Brain microvascular endothelial cell (primary cell): ENCODE data around the gene TIGD4.

ENCODE experiments used
- DNase-seq: peaks from one replicate; pipeline ENCODE4 v3.0.0-alpha.2; 2020
- H3K27ac ChIP-seq: fragments of 250-450 bp; sonication (Bioruptor Pico); 2 replicates; pipeline ENCODE4 v1.5.1; 2020; ENCODE audit warnings: mild to moderate bottlenecking, moderate library complexity
- H3K27me3 ChIP-seq: fragments of 250-450 bp; sonication (Bioruptor Pico); replicated peaks from 2 replicates; pipeline ENCODE4 v1.5.1; 2020; ENCODE audit warnings: mild to moderate bottlenecking
- H3K36me3 ChIP-seq: fragments of 250-450 bp; sonication (Bioruptor Pico); replicated peaks from 2 replicates; pipeline ENCODE4 v1.5.1; 2020; ENCODE audit warnings: mild to moderate bottlenecking
- H3K4me3 ChIP-seq: 2 replicates; pipeline ENCODE4 v1.5.1; 2011; ENCODE audit warnings: low read depth, mild to moderate bottlenecking, control low read depth, low read length, moderate library complexity
- in situ Hi-C: cut with HindIII; loops from 2 replicates; pipeline ENCODE4 v1.10.0; 2017; ENCODE audit warnings: low sequenced_read_pairs, low pct_ligation_motif_present
- TF ChIP-seq, protein P1 (sequence below): IDR thresholded peaks from 2 replicates; pipeline ENCODE4 v1.5.1; 2011; ENCODE audit warnings: low read depth, mild to moderate bottlenecking, moderate library complexity, low read length, control low read depth, inconsistent platforms; ENCODE audit errors: missing control alignments

The TIGD4 gene

GRCh38 chr4:152795891-152796290 is 16.4 kb upstream of the TIGD4 start:
- in situ Hi-C loops, result no loop called here
- Histone ChIP-seq H3K36me3 (no peaks in the 10 kb centered on the region), H3K27ac (no peak overlapping the region), H3K4me3 (no peak overlapping the region), H3K27me3 (no peaks in the 10 kb centered on the region)
- TF ChIP-seq, protein P1, sequence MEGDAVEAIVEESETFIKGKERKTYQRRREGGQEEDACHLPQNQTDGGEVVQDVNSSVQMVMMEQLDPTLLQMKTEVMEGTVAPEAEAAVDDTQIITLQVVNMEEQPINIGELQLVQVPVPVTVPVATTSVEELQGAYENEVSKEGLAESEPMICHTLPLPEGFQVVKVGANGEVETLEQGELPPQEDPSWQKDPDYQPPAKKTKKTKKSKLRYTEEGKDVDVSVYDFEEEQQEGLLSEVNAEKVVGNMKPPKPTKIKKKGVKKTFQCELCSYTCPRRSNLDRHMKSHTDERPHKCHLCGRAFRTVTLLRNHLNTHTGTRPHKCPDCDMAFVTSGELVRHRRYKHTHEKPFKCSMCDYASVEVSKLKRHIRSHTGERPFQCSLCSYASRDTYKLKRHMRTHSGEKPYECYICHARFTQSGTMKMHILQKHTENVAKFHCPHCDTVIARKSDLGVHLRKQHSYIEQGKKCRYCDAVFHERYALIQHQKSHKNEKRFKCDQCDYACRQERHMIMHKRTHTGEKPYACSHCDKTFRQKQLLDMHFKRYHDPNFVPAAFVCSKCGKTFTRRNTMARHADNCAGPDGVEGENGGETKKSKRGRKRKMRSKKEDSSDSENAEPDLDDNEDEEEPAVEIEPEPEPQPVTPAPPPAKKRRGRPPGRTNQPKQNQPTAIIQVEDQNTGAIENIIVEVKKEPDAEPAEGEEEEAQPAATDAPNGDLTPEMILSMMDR, result no peak
- DNase-seq, result no peak

GRCh38 chr4:152786627-152787026 is 7.1 kb upstream of the TIGD4 start:
- H3K36me3 ChIP-seq, result no peaks in the 10 kb centered on the region
- in situ Hi-C loops, result no loop called here
- H3K4me3 ChIP-seq, result no peak overlapping the region
- DNase-seq, result no peak
- TF ChIP-seq, protein P1, result no peak
- no peaks in the 10 kb centered on the region for H3K27me3 ChIP-seq
- H3K27ac ChIP-seq, result no peak overlapping the region

DNA sequence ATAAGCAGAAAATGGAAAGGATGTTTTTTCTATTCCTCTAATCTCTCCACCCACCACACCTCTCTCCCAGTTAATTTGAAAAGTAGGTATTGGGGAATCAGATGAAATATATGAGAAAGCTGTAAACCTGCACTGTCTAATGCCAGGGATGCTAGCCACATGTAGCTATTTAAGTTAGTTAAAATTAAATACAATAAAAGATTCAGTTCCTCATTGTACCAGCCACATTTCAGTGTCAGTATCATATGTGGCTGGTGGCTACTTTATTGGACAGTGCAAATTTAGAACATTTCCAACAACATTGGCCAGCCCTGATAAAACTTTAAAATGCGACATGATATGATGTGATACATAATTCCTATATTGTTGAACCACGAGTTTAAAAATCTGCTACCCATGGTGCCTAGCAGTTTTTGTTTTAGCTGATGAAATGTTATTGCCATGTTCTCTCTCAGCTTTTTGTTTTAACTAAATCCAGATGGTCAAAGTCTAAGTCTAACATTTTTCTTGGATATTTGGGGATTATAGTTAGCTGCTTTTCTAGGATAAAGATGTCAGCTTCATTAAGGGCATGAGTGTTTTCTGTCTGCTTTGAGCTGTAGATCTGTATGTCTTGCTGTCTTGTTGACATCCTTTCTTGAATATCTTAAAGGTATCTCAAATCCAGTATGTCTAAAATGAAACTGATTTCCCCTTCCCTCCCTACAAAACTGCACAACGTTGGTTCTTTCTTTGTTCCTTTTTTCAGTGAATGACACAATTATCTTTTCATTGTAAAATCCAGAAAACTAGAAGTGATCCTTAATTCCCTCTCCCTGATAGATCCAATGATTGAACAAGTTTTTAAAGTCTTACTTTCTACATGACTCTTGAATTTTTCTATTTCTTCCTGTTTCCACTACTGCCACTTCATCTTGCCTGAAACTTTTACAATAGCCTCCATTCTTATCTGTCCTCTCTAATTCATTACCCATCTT is 6.4 kb upstream of the TIGD4 start:
- Histone ChIP-seq H3K27ac (no peak overlapping the region), H3K27me3 (no peaks in the 10 kb centered on the region), H3K4me3 (no peak overlapping the region), H3K36me3 (no peaks in the 10 kb centered on the region)
- TF ChIP-seq, protein P1, result no peak
- no peak for DNase-seq
- in situ Hi-C loops, result no loop called here

DNA sequence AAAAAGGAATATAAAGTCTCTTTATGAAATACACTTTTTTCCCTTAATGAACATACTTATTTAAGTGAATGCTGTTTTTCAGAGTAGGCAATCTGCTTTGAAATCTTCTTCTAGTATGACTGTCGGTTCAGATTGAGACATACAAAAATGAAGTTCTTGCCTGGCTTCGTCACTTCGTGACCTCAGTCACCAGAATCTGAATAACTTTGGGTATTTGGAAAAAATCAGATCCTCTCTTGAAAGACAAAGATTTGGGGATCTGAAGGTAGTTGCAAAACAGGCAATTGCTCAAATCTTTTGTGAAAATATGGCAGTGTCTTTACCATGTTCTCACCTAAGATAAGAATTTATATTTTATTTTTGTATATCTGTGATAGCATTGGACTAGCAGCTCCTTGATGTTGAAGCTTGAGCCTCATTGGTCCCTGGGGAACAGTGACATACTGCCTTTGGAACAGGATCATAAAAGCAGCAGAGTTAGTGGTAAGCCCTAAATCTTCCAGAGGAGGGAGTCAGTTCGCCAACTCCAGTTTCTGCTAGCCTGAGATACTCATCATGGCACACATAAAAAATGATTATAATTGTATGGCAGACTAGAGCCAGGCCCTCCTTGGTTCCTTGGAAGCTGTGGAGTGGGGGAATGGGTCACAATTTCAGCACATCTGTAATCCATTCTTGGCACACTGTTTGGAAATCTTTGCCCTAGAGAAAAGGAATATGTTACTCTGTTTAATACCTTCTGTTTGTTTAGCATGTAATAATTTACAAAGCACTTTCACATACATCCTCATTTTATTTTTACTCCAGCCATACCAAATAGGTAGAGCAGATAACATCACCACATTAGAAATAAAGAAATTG is 5.2 kb upstream of the TIGD4 start:
- Histone ChIP-seq H3K27me3 (no peaks in the 10 kb centered on the region), H3K36me3 (no peaks in the 10 kb centered on the region), H3K27ac (no peak overlapping the region), H3K4me3 (no peak overlapping the region)
- DNase-seq, result peak; percentile 53
- in situ Hi-C loops, result no loop called here
- TF ChIP-seq, protein P1, result peak; percentile 22

DNA sequence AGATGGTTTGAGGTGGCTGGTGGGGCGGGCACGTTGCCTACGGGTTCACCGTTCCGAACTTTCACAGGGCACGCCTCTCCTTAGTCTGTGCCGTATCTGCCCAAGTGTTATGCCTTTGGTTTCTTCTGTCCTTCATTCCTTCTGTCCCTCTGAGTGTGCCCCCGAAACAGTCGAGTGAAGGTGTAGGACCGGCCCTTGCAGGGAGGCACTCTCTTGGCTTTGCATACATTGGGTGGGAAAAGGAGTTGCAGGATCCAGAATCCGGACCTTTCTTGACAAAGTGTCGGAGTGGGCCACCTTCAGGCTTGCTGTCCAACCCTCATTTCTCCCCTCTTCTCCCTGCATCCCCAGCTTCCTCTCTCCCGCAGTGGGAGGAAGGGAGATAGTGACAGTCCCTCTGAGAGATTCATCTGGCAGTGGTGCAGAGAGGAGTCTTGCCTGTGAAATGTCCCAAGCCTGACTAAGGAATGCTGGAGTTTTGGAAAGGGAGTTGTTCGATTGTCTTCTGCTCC is 793 bp upstream of the TIGD4 start:
- peak; percentile 9 for DNase-seq
- in situ Hi-C loops, result no loop called here
- Histone ChIP-seq H3K27ac (peak overlapping the region; percentile 72), H3K4me3 (peak overlapping the region; percentile 78), H3K36me3 (no peaks in the 10 kb centered on the region), H3K27me3 (no peaks in the 10 kb centered on the region)
- TF ChIP-seq, protein P1, result no peak
